Stomach (tissue), 4 donors: Measurements from ENCODE around the gene ADAM12.

Experiments used
- CTCF ChIP-seq, 7 experiments: fragments of 450-650 bp in 4 of 7; fragments of 200-600 bp in 3 of 7; sonication (generic) in 3 of 7; IDR thresholded peaks; one replicate each; pipeline ENCODE4 v1.5.1; 2016 to 2019; ENCODE audit warnings: antibody characterized with exemption in 7 of 7, control low read depth in 2 of 7, mild to moderate bottlenecking in 1 of 7
- EP300 ChIP-seq: sonication (generic); formaldehyde crosslinking; IDR thresholded peaks from one replicate; pipeline ENCODE4 v1.6.1; 2017; ENCODE audit warnings: antibody characterized with exemption
- POLR2A ChIP-seq, 4 donors: fragments of 450-650 bp; IDR thresholded peaks; one replicate each; pipeline ENCODE4 v1.6.1; 2016; ENCODE audit warnings: antibody characterized with exemption in 4 of 4, control low read depth in 2 of 4, mild to moderate bottlenecking in 1 of 4, moderate library complexity in 1 of 4
- POLR2AphosphoS5 ChIP-seq, 3 donors: sonication (generic); formaldehyde crosslinking; IDR thresholded peaks; one replicate each; pipeline ENCODE4 v1.6.1; 2016; ENCODE audit warnings: antibody characterized with exemption in 3 of 3

GRCh38 chr10:126179637-126180036 lies 208.6 kb downstream of the ADAM12 start:
- TF ChIP-seq CTCF (IDR thresholded peaks at IDR 0.05) (no peak), POLR2AphosphoS5 (IDR thresholded peaks at IDR 0.05) (no peak), EP300 (no peak), POLR2A (IDR thresholded peaks at IDR 0.05) (no peak)
